ENCODE results near the gene HS3ST4.

HS3ST4 gene

GRCh38 chr16:25950586-25951281 lies 259.0 kb downstream of the HS3ST4 start:
- H3K4me3 ChIP-seq (ENCODE audit: low read depth, low read length), result no peak overlapping the region
- in situ Hi-C loops (cut with HindIII; ENCODE audit: low sequenced_read_pairs), result no loop called here
- no peak for DNase-seq (ENCODE audit: low read depth)
- TF ChIP-seq CTCF (IDR thresholded peaks at IDR 0.05; ENCODE audit: low read depth, low read length, missing control alignments), result no peak

- DNase-seq (ENCODE audit: low read depth), result no peak
- in situ Hi-C loops (cut with HindIII; ENCODE audit: low sequenced_read_pairs), result no loop called here
- H3K4me3 ChIP-seq (ENCODE audit: low read depth, low read length), result no peak overlapping the region
- TF ChIP-seq CTCF (IDR thresholded peaks at IDR 0.05; ENCODE audit: low read depth, low read length, missing control alignments), result no peak
These were observed 260.2 kb downstream of the HS3ST4 start for GRCh38 chr16:25951999-25952398.

GRCh38 chr16:25952983-25953382 lies 261.2 kb downstream of the HS3ST4 start:
- TF ChIP-seq CTCF (IDR thresholded peaks at IDR 0.05; ENCODE audit: low read depth, low read length, missing control alignments), result no peak
- H3K4me3 ChIP-seq (ENCODE audit: low read depth, low read length), result no peak overlapping the region
- DNase-seq (ENCODE audit: low read depth), result no peak
- in situ Hi-C loops (cut with HindIII; ENCODE audit: low sequenced_read_pairs), result no loop called here

- no peak for DNase-seq (ENCODE audit: low read depth)
- no peak for TF ChIP-seq CTCF (IDR thresholded peaks at IDR 0.05; ENCODE audit: low read depth, low read length, missing control alignments)
- in situ Hi-C loops (cut with HindIII; ENCODE audit: low sequenced_read_pairs), result no loop called here
- H3K4me3 ChIP-seq (ENCODE audit: low read depth, low read length), result no peak overlapping the region
These were observed 265.9 kb downstream of the HS3ST4 start for GRCh38 chr16:25957707-25958106.

GRCh38 chr16:25959221-25959620 lies 267.5 kb downstream of the HS3ST4 start:
- no peak for TF ChIP-seq CTCF (IDR thresholded peaks at IDR 0.05; ENCODE audit: low read depth, low read length, missing control alignments)
- no peak for DNase-seq (ENCODE audit: low read depth)
- in situ Hi-C loops (cut with HindIII; ENCODE audit: low sequenced_read_pairs), result no loop called here
- no peak overlapping the region for H3K4me3 ChIP-seq (ENCODE audit: low read depth, low read length)

GRCh38 chr16:25966172-25967097 lies 274.7 kb downstream of the HS3ST4 start:
- in situ Hi-C loops (cut with HindIII; ENCODE audit: low sequenced_read_pairs), result no loop called here
- no peak for DNase-seq (ENCODE audit: low read depth)
- no peak for TF ChIP-seq CTCF (IDR thresholded peaks at IDR 0.05; ENCODE audit: low read depth, low read length, missing control alignments)
- H3K4me3 ChIP-seq (ENCODE audit: low read depth, low read length), result no peak overlapping the region
